GM21723 (cell line): ENCODE measurements around the gene SCUBE1.
"Not testable (repeated sequence)": the region's sequence is repeated elsewhere in the genome, so short reads cannot be mapped to it uniquely, and the experiment has no call there.

Experiments
- ATAC-seq: cut with Tn5 transposase; IDR thresholded peaks from one replicate; pipeline ENCODE4 v1.9.1; 2021; ENCODE audit warnings: mild to moderate bottlenecking, moderate library complexity; ENCODE audit not compliant: unreplicated experiment

Gene SCUBE1

GRCh38 chr22:43281394-43281793 is 61.8 kb downstream of the SCUBE1 start:
- no peak for ATAC-seq

- not testable (repeated sequence) for ATAC-seq
Measured at GRCh38 chr22:43280523-43280886, 62.7 kb downstream of the SCUBE1 start.

GRCh38 chr22:43279867-43280522 is 63.2 kb downstream of the SCUBE1 start:
- ATAC-seq: no peak

- no peak for ATAC-seq
Measured at GRCh38 chr22:43277987-43278601, 65.1 kb downstream of the SCUBE1 start.

GRCh38 chr22:43277091-43277490 is 66.1 kb downstream of the SCUBE1 start:
- no peak for ATAC-seq

- ATAC-seq: no peak
Measured at GRCh38 chr22:43276321-43276720, 66.9 kb downstream of the SCUBE1 start.

GRCh38 chr22:43275545-43276317 is 67.4 kb downstream of the SCUBE1 start:
- ATAC-seq: no peak

GRCh38 chr22:43274595-43275240 is 68.5 kb downstream of the SCUBE1 start:
- no peak for ATAC-seq

GRCh38 chr22:43273902-43274484 is 69.2 kb downstream of the SCUBE1 start:
- ATAC-seq: no peak

GRCh38 chr22:43272869-43273318 is 70.3 kb downstream of the SCUBE1 start:
- ATAC-seq: no peak

- no peak for ATAC-seq
Measured at GRCh38 chr22:43272301-43272700, 70.9 kb downstream of the SCUBE1 start.

GRCh38 chr22:43270949-43271348 is 72.2 kb downstream of the SCUBE1 start:
- no peak for ATAC-seq

- ATAC-seq: no peak
Measured at GRCh38 chr22:43270314-43270908, 72.8 kb downstream of the SCUBE1 start.

- no peak for ATAC-seq
Measured at GRCh38 chr22:43269646-43270045, 73.5 kb downstream of the SCUBE1 start.

- no peak for ATAC-seq
Measured at GRCh38 chr22:43269246-43269645, 73.9 kb downstream of the SCUBE1 start.

- no peak for ATAC-seq
Measured at GRCh38 chr22:43267981-43268660, 75.1 kb downstream of the SCUBE1 start.

- no peak for ATAC-seq
Measured at GRCh38 chr22:43267332-43267980, 75.7 kb downstream of the SCUBE1 start.

- no peak for ATAC-seq
Measured at GRCh38 chr22:43266076-43266475, 77.1 kb downstream of the SCUBE1 start.

- ATAC-seq: peak; percentile 77
Measured at GRCh38 chr22:43263645-43264514, 79.3 kb downstream of the SCUBE1 start.
